Gastrocnemius medialis (tissue), 4 donors: Measurements from ENCODE around the gene KIF3A. TPM values are rescaled to one million over a fixed set of nuclear protein-coding genes. Genes with fewer than 3 reads are reported as not detected.

Experiments
- ATAC-seq, 2 donors: fragments of 150-250 bp; one replicate each; pipeline ENCODE4 v1.9.1; 2016
- DNase-seq, 2 donors: peaks; one replicate each; pipeline ENCODE4 v3.0.0-alpha.2; 2019
- H3K27ac ChIP-seq, 4 donors: fragments of 200-600 bp; sonication (generic); 1 replicate in 1 of 4; 2 replicates in 3 of 4; pipeline ENCODE4 v1.5.1; 2016 to 2018; ENCODE audit warnings: mild to moderate bottlenecking in 2 of 4, moderate library complexity in 1 of 4
- H3K27me3 ChIP-seq, 3 donors: fragments of 200-600 bp; sonication (generic) in 2 of 3; 1 replicate in 1 of 3; 2 replicates in 2 of 3; pipeline versions ENCODE4 v1.5.1 to v1.6.0; 2016 to 2019; ENCODE audit warnings: mild to moderate bottlenecking in 1 of 3, moderate library complexity in 1 of 3
- H3K36me3 ChIP-seq, 2 donors: fragments of 200-600 bp; sonication (generic) in 1 of 2; one replicate each; pipeline ENCODE4 v1.5.1; 2017 to 2018
- H3K4me1 ChIP-seq, 2 donors: fragments of 200-600 bp; sonication (generic) in 1 of 2; one replicate each; pipeline ENCODE4 v1.5.1; 2016 to 2017; ENCODE audit warnings: mild to moderate bottlenecking in 2 of 2
- H3K4me3 ChIP-seq, 4 donors: fragments of 200-600 bp; sonication (generic) in 3 of 4; 1 replicate in 1 of 4; 2 replicates in 3 of 4; pipeline ENCODE4 v1.5.1; 2016 to 2019; ENCODE audit warnings: mild to moderate bottlenecking in 2 of 4
- H3K9me3 ChIP-seq, 3 donors: fragments of 200-600 bp; sonication (generic) in 2 of 3; 1 replicate in 1 of 3; 2 replicates in 2 of 3; pipeline ENCODE4 v1.5.1; 2016 to 2019
- CTCF ChIP-seq, 5 experiments: fragments of 450-650 bp in 3 of 5; fragments of 200-600 bp in 2 of 5; sonication (generic) in 2 of 5; IDR thresholded peaks in 4 of 5; conservative IDR thresholded peaks in 1 of 5; 1 replicate in 4 of 5; 2 replicates in 1 of 5; pipeline ENCODE4 v1.5.1; 2016 to 2019; ENCODE audit warnings: antibody characterized with exemption in 5 of 5, mild to moderate bottlenecking in 3 of 5, moderate library complexity in 3 of 5
- POLR2A ChIP-seq, 2 donors: fragments of 450-650 bp; IDR thresholded peaks; one replicate each; pipeline ENCODE4 v1.6.1; 2017; ENCODE audit warnings: antibody characterized with exemption in 2 of 2, mild to moderate bottlenecking in 2 of 2, moderate library complexity in 2 of 2
- in situ Hi-C, 4 donors: fragments of 200-750 bp; cut with MboI; loops; one replicate each; pipeline versions ENCODE4 v1.15.0 to v1.8.0; 2017; ENCODE audit warnings: low sequenced_read_pairs in 4 of 4
- intact Hi-C: fragments of 100-400 bp; cut with DNase I; formaldehyde crosslinking; loops from one replicate; pipeline ENCODE4 v1.15.1; 2023; ENCODE audit warnings: low total_unique reads
- total RNA-seq, 4 donors: library from RNA; depleted of rRNA; stranded (reverse); fragments of >200 nt; gene quantifications; one replicate each; pipeline versions ENCODE4 v1.1.0 to v1.2.3, GENCODE V29; 2016

Gene KIF3A
- total RNA-seq, 4 donors from 2014 or later = 2.5 to 4.2 (median 3.4) TPM

- no peaks in the 10 kb centered on the region for H3K4me1 ChIP-seq
- ATAC-seq (no peak), DNase-seq (no peak)
- TF ChIP-seq CTCF (IDR thresholded peaks at IDR 0.05 in 4 of 5, conservative IDR thresholded peaks at IDR 0.05 in 1 of 5) (no peak), POLR2A (IDR thresholded peaks at IDR 0.05) (no peak)
- no peak overlapping the region for H3K4me3 ChIP-seq
- intact Hi-C loops = no loop called here
- no peaks in the 10 kb centered on the region for H3K9me3 ChIP-seq
- no peak overlapping the region for H3K27ac ChIP-seq
- in situ Hi-C loops = no loop called here
- peaks cover 0 to 19% of the 10 kb centered on the region in 2 donors for H3K36me3 ChIP-seq
- no peaks in the 10 kb centered on the region for H3K27me3 ChIP-seq
Measured at GRCh38 chr5:132761321-132762240, 24.2 kb upstream of the KIF3A start.

GRCh38 chr5:132760601-132761317 is 23.4 kb upstream of the KIF3A start:
- Histone ChIP-seq H3K27ac (no peak overlapping the region), H3K27me3 (no peaks in the 10 kb centered on the region), H3K9me3 (no peaks in the 10 kb centered on the region), H3K36me3 (peaks cover 0 to 19% of the 10 kb centered on the region in 2 donors), H3K4me3 (no peak overlapping the region), H3K4me1 (no peaks in the 10 kb centered on the region)
- no peak for TF ChIP-seq CTCF (IDR thresholded peaks at IDR 0.05 in 4 of 5, conservative IDR thresholded peaks at IDR 0.05 in 1 of 5)
- intact Hi-C loops = no loop called here
- DNase-seq (no peak), ATAC-seq (no peak)
- in situ Hi-C loops = no loop called here

GRCh38 chr5:132760049-132760420 is 22.7 kb upstream of the KIF3A start:
- Histone ChIP-seq H3K27me3 (no peaks in the 10 kb centered on the region), H3K27ac (no peak overlapping the region), H3K4me3 (no peak overlapping the region), H3K4me1 (no peaks in the 10 kb centered on the region), H3K9me3 (no peaks in the 10 kb centered on the region), H3K36me3 (peaks cover 0 to 19% of the 10 kb centered on the region in 2 donors)
- ATAC-seq (no peak), DNase-seq (no peak)
- intact Hi-C loops = no loop called here
- TF ChIP-seq POLR2A (IDR thresholded peaks at IDR 0.05) (no peak), CTCF (IDR thresholded peaks at IDR 0.05 in 4 of 5, conservative IDR thresholded peaks at IDR 0.05 in 1 of 5) (no peak)
- in situ Hi-C loops = no loop called here

- no peaks in the 10 kb centered on the region for H3K4me1 ChIP-seq
- peaks cover 0 to 12% of the 10 kb centered on the region in 2 donors for H3K36me3 ChIP-seq
- no peaks in the 10 kb centered on the region for H3K9me3 ChIP-seq
- intact Hi-C loops = no loop called here
- ATAC-seq (no peak), DNase-seq (no peak)
- TF ChIP-seq POLR2A (IDR thresholded peaks at IDR 0.05) = no peak
- TF ChIP-seq CTCF (IDR thresholded peaks at IDR 0.05 in 4 of 5, conservative IDR thresholded peaks at IDR 0.05 in 1 of 5) = no peak
- H3K27ac ChIP-seq = no peak overlapping the region
- no peaks in the 10 kb centered on the region for H3K27me3 ChIP-seq
- H3K4me3 ChIP-seq = no peak overlapping the region
- in situ Hi-C loops = no loop called here
Measured at GRCh38 chr5:132759114-132760048, 22.0 kb upstream of the KIF3A start.
